PC-9 (cell line): Measurements from ENCODE around the gene GABRG2.

Experiments used
- EZH2 ChIP-seq: fragments of 200-600 bp; sonication (generic); IDR thresholded peaks from 2 replicates; pipeline ENCODE4 v1.8.0; 2017; ENCODE audit warnings: antibody characterized with exemption, low read depth
- TF ChIP-seq, protein P1 (sequence below): fragments of 200-600 bp; sonication (generic); conservative IDR thresholded peaks from 2 replicates; pipeline ENCODE4 v1.6.1; 2017; ENCODE audit warnings: mixed run types, antibody characterized with exemption, mild to moderate bottlenecking, moderate library complexity

DNA sequence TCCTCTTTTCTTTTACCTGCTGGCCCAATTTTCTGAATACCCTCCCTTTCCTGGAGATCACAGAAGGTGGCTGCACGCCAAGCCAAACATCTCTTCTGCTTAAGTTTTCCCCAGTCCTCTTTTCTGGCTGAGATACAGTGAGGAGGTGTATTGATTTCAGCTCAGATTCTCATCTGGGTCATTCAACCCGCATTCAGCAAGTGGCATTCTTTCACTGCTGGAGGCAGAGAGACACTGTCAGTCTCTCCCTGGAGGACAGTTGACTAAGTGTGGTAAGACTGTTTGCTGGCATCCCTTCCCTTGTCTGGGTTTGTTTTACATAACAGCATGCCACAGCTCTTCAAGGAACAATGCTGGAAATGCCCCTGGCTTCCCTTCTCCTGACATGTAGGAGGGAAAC lies 60.5 kb downstream of the GABRG2 start:
- TF ChIP-seq, protein P1, sequence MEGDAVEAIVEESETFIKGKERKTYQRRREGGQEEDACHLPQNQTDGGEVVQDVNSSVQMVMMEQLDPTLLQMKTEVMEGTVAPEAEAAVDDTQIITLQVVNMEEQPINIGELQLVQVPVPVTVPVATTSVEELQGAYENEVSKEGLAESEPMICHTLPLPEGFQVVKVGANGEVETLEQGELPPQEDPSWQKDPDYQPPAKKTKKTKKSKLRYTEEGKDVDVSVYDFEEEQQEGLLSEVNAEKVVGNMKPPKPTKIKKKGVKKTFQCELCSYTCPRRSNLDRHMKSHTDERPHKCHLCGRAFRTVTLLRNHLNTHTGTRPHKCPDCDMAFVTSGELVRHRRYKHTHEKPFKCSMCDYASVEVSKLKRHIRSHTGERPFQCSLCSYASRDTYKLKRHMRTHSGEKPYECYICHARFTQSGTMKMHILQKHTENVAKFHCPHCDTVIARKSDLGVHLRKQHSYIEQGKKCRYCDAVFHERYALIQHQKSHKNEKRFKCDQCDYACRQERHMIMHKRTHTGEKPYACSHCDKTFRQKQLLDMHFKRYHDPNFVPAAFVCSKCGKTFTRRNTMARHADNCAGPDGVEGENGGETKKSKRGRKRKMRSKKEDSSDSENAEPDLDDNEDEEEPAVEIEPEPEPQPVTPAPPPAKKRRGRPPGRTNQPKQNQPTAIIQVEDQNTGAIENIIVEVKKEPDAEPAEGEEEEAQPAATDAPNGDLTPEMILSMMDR: no peak
- TF ChIP-seq EZH2: no peak
